Keratinocyte (primary cell): ENCODE data around the gene C7orf25.

ENCODE experiments used
- EZH2 ChIP-seq: IDR thresholded peaks from one replicate; pipeline ENCODE4 v1.6.1; 2012; ENCODE audit warnings: inconsistent platforms, mild to moderate bottlenecking, low read length, moderate library complexity
- TF ChIP-seq, protein P1 (sequence below), 3 experiments: IDR thresholded peaks in 1 of 3; conservative IDR thresholded peaks in 1 of 3; optimal IDR thresholded peaks in 1 of 3; 2 replicates in 2 of 3; 3 replicates in 1 of 3; pipeline versions ENCODE3 to v1.5.1; 2011; ENCODE audit warnings: low read length in 3 of 3, mild to moderate bottlenecking in 3 of 3, moderate library complexity in 2 of 3, control low read depth in 1 of 3, inconsistent platforms in 1 of 3; ENCODE audit not compliant: insufficient read depth in 2 of 3; ENCODE audit errors: extremely low read depth in 1 of 3

DNA sequence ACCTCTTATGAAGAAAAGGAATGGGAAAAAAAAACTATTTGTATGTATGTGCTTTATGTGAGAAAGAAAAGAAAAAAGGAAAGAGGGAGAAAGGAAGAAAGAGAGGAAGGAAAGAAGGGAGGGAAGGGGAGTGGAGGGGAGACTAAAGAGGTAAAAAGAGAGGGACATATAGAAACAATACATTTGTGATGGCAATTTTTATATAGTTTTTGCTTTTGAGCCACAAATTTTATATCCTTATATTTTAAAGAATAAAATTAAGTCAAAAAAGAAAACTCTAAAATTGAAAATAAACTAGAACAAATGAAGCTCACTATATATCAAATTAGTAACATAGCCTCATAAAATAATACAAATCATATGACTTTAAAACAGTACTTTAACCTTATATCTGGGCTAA, 11.0 kb downstream of the C7orf25 start:
- TF ChIP-seq, protein P1, sequence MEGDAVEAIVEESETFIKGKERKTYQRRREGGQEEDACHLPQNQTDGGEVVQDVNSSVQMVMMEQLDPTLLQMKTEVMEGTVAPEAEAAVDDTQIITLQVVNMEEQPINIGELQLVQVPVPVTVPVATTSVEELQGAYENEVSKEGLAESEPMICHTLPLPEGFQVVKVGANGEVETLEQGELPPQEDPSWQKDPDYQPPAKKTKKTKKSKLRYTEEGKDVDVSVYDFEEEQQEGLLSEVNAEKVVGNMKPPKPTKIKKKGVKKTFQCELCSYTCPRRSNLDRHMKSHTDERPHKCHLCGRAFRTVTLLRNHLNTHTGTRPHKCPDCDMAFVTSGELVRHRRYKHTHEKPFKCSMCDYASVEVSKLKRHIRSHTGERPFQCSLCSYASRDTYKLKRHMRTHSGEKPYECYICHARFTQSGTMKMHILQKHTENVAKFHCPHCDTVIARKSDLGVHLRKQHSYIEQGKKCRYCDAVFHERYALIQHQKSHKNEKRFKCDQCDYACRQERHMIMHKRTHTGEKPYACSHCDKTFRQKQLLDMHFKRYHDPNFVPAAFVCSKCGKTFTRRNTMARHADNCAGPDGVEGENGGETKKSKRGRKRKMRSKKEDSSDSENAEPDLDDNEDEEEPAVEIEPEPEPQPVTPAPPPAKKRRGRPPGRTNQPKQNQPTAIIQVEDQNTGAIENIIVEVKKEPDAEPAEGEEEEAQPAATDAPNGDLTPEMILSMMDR (optimal IDR thresholded peaks at IDR 0.05 in 1 of 3, IDR thresholded peaks at IDR 0.05 in 1 of 3, conservative IDR thresholded peaks at IDR 0.05 in 1 of 3; ENCODE audit: extremely low read depth in 1 of 3, insufficient read depth in 2 of 3, low read length in 3 of 3): no peak
- no peak for TF ChIP-seq EZH2
